Uterus (tissue), 4 donors: Measurements from ENCODE around the gene WWC1. TPM values are rescaled to one million over a fixed set of nuclear protein-coding genes. Genes with fewer than 3 reads are reported as not detected.

Experiments used
- DNase-seq, 2 donors: peaks; one replicate each; pipeline ENCODE4 v3.0.0-alpha.2; 2019 to 2020
- H3K27ac ChIP-seq, 2 donors: fragments of 200-600 bp; sonication (generic); 1 replicate in 1 of 2; 2 replicates in 1 of 2; pipeline ENCODE4 v1.5.1; 2016 to 2018
- H3K27me3 ChIP-seq, 2 donors: fragments of 200-600 bp; sonication (generic); one replicate each; pipeline ENCODE4 v1.5.1; 2018 to 2019; ENCODE audit warnings: control low read depth in 1 of 2
- H3K36me3 ChIP-seq, 2 donors: fragments of 200-600 bp; sonication (generic); one replicate each; pipeline ENCODE4 v1.5.1; 2019; ENCODE audit warnings: control low read depth in 1 of 2
- H3K4me1 ChIP-seq, 2 donors: fragments of 200-600 bp; sonication (generic); one replicate each; pipeline ENCODE4 v1.5.1; 2018 to 2019; ENCODE audit warnings: control low read depth in 1 of 2
- H3K4me3 ChIP-seq, 2 donors: fragments of 200-600 bp; sonication (generic); 1 replicate in 1 of 2; 2 replicates in 1 of 2; pipeline ENCODE4 v1.5.1; 2018 to 2019; ENCODE audit warnings: mild to moderate bottlenecking in 1 of 2
- H3K9me3 ChIP-seq, 2 donors: fragments of 200-600 bp; sonication (generic); one replicate each; pipeline ENCODE4 v1.5.1; 2019; ENCODE audit warnings: control low read depth in 1 of 2
- CTCF ChIP-seq, 4 experiments: fragments of 200-600 bp in 2 of 4; fragments of 450-650 bp in 2 of 4; sonication (generic) in 2 of 4; IDR thresholded peaks; one replicate each; pipeline ENCODE4 v1.5.1; 2016 to 2019; ENCODE audit warnings: antibody characterized with exemption in 4 of 4, mild to moderate bottlenecking in 2 of 4, moderate library complexity in 1 of 4
- POLR2A ChIP-seq, 2 donors: fragments of 450-650 bp; IDR thresholded peaks; one replicate each; pipeline ENCODE4 v1.6.1; 2016; ENCODE audit warnings: antibody characterized with exemption in 2 of 2, mild to moderate bottlenecking in 1 of 2, moderate library complexity in 1 of 2
- intact Hi-C: fragments of 100-400 bp; cut with DNase I; formaldehyde crosslinking; loops from one replicate; pipeline ENCODE4 v1.15.1; 2023; ENCODE audit warnings: low total_unique reads
- total RNA-seq, 4 donors: library from RNA; depleted of rRNA in 3 of 4; stranded (reverse); fragments of >200 nt in 3 of 4; gene quantifications; one replicate each; pipeline versions ENCODE4 v1.1.0 to v1.2.4, GENCODE V29; 2014 to 2023
- donor health status: DM: yes; HTN: yes; CAD: no.

WWC1 gene
- total RNA-seq, 4 donors from 2014 or later = under 0.01 to 8.7 (median 1.9) TPM; not detected in 1

DNA sequence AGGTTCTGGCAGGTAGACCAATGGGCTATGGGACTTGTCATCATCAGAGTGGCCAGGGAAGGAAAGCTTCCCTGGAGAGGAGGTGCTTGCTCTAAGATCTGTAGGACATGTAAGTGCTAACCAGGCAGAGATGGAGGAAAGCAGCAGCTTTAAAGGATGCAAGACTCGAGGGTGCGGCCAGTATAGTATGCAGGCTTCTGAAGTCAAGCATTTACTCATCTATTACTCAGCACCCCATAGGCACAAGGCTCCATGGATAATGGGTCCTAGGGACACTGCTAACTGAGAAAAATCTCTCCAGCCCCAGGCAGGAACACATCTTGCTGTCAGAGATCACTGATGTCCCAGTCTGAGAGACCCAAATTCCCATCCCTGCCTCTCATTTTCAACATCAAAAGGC lies 49.7 kb downstream of the WWC1 start:
- no peaks in the 10 kb centered on the region for H3K36me3 ChIP-seq
- no peaks in the 10 kb centered on the region for H3K9me3 ChIP-seq
- intact Hi-C loops = no loop called here
- H3K27me3 ChIP-seq = no peaks in the 10 kb centered on the region
- TF ChIP-seq POLR2A (IDR thresholded peaks at IDR 0.05) = no peak
- no peak for TF ChIP-seq CTCF (IDR thresholded peaks at IDR 0.05)
- H3K4me1 ChIP-seq = no peaks in the 10 kb centered on the region
- no peak overlapping the region for H3K27ac ChIP-seq
- H3K4me3 ChIP-seq = no peak overlapping the region
- DNase-seq = no peak

DNA sequence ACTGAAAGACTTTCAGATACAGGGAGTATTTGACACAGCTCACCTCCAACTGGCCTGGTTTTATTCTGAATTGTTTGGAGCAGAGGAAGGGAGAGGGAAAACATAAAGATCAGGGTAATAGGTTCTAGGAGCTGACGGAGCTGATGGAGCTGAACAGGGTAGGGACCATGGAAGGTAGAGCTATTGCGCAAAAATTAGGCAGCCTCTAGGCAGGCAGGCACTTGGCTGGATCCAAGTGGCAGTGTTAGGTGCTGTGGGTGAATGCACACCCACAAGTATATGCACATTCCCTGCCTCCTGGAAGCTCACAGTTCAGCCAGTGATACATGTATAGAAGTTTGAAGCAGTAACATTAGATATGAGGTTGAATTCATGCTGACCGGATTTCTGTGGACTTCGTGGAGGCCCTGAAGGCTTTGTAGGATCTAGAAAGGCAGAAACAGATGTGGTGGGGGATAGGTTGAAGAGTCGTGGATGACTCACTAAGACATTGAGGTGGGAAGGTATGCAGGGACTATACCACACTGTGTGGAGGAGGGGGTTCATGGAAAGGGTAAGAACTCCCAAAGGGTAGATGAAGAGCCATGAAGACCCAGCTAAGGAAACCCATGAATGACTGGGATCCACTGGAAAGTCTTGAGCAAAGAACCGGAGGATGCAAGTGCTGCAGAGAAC lies 50.8 kb downstream of the WWC1 start:
- Histone ChIP-seq H3K36me3 (no peaks in the 10 kb centered on the region), H3K27ac (no peak overlapping the region), H3K4me1 (no peaks in the 10 kb centered on the region), H3K27me3 (no peaks in the 10 kb centered on the region), H3K4me3 (no peak overlapping the region), H3K9me3 (no peaks in the 10 kb centered on the region)
- TF ChIP-seq CTCF (IDR thresholded peaks at IDR 0.05) (no peak), POLR2A (IDR thresholded peaks at IDR 0.05) (no peak)
- no peak for DNase-seq
- intact Hi-C loops = no loop called here

- H3K27me3 ChIP-seq = no peaks in the 10 kb centered on the region
- H3K36me3 ChIP-seq = no peaks in the 10 kb centered on the region
- no peak overlapping the region for H3K4me3 ChIP-seq
- no peaks in the 10 kb centered on the region for H3K9me3 ChIP-seq
- no peaks in the 10 kb centered on the region for H3K4me1 ChIP-seq
- intact Hi-C loops = no loop called here
- no peak overlapping the region for H3K27ac ChIP-seq
- TF ChIP-seq POLR2A (IDR thresholded peaks at IDR 0.05) = no peak
- no peak for TF ChIP-seq CTCF (IDR thresholded peaks at IDR 0.05)
- DNase-seq = no peak
Measured at GRCh38 chr5:168342985-168343384, 51.5 kb downstream of the WWC1 start.

- H3K27me3 ChIP-seq = no peaks in the 10 kb centered on the region
- H3K4me1 ChIP-seq = no peaks in the 10 kb centered on the region
- no peak overlapping the region for H3K4me3 ChIP-seq
- H3K27ac ChIP-seq = no peak overlapping the region
- no peak for TF ChIP-seq CTCF (IDR thresholded peaks at IDR 0.05)
- TF ChIP-seq POLR2A (IDR thresholded peaks at IDR 0.05) = no peak
- H3K36me3 ChIP-seq = no peaks in the 10 kb centered on the region
- no peak for DNase-seq
- no peaks in the 10 kb centered on the region for H3K9me3 ChIP-seq
- intact Hi-C loops = no loop called here
Measured at GRCh38 chr5:168346417-168346816, 55.0 kb downstream of the WWC1 start.

- no peaks in the 10 kb centered on the region for H3K4me1 ChIP-seq
- no peak overlapping the region for H3K27ac ChIP-seq
- intact Hi-C loops = no loop called here
- no peak overlapping the region for H3K4me3 ChIP-seq
- DNase-seq = no peak
- no peaks in the 10 kb centered on the region for H3K9me3 ChIP-seq
- no peaks in the 10 kb centered on the region for H3K27me3 ChIP-seq
- no peak for TF ChIP-seq CTCF (IDR thresholded peaks at IDR 0.05)
- no peak for TF ChIP-seq POLR2A (IDR thresholded peaks at IDR 0.05)
- H3K36me3 ChIP-seq = no peaks in the 10 kb centered on the region
Measured at GRCh38 chr5:168347368-168348083, 56.1 kb downstream of the WWC1 start.
